GM12878 (cell line): ENCODE data around the gene INTS6. TPM values are rescaled to one million over a fixed set of nuclear protein-coding genes. Genes with fewer than 3 reads are reported as not detected.

Experiments used
- ATAC-seq: fragments of 200-7000 bp; cut with Tn5 transposase; 3 replicates; pipeline ENCODE4 v1.9.1; 2020; ENCODE audit warnings: mild to moderate bottlenecking, moderate library complexity
- BruUV-seq: library from RNA; stranded (reverse); fragments of 400-500 nt; replicated peaks from 2 replicates; lab custom pipeline; 2021; lab: Mats Ljungman, UMichigan
- CTCF ChIA-PET: fragments of 300-600 bp; sonication (Branson Sonifier 250); formaldehyde crosslinking; extraction: SDS; loops from one replicate; lab custom pipeline; 2021; ENCODE audit warnings: inconsistent platforms; lab: Yijun Ruan, JAX
- POLR2A ChIA-PET: fragments of 350-600 bp; formaldehyde crosslinking; extraction: SDS; loops from one replicate; lab custom pipeline; 2021; ENCODE audit warnings: inconsistent platforms; lab: Charles Lee
- RAD21 ChIA-PET: fragments of 300-600 bp; sonication (Branson Sonifier 250); formaldehyde crosslinking; loops from one replicate; lab custom pipeline; 2023; ENCODE audit warnings: antibody characterized with exemption; ENCODE audit not compliant: unreplicated experiment; lab: Charles Lee
- SMC1A ChIA-PET: fragments of 300-600 bp; sonication (Branson Sonifier 250); formaldehyde crosslinking; loops from one replicate; lab custom pipeline; 2023; ENCODE audit not compliant: unreplicated experiment, uncharacterized antibody; lab: Charles Lee
- DNase-seq: peaks from one replicate; pipeline ENCODE4 v3.0.0-alpha.2; 2011; ENCODE audit warnings: low read depth, low spot score
- FAIRE-seq: peaks from 3 replicates; lab custom pipeline; 2011; peaks lifted over from hg19 to GRCh38; lab: Jason Lieb, UNC
- H2AFZ ChIP-seq: 2 replicates; pipeline ENCODE4 v1.6.0; 2011; ENCODE audit warnings: low read depth, low read length, control low read depth; ENCODE audit not compliant: control insufficient read depth
- H3K27ac ChIP-seq: 2 replicates; pipeline ENCODE4 v1.5.1; 2011; ENCODE audit warnings: control low read depth; ENCODE audit not compliant: control insufficient read depth, insufficient read depth
- H3K27me3 ChIP-seq, 2 experiments: replicated peaks in 1 of 2; 2 replicates each; pipeline versions ENCODE4 v1.6.0 to v1.6.1; 2011; ENCODE audit warnings: low read length in 1 of 2; ENCODE audit not compliant: control insufficient read depth in 2 of 2, insufficient read depth in 2 of 2
- H3K36me3 ChIP-seq, 2 experiments: 2 replicates each; pipeline ENCODE4 v1.5.1; 2011; ENCODE audit warnings: low read length in 1 of 2; ENCODE audit not compliant: control insufficient read depth in 2 of 2, insufficient read depth in 2 of 2
- H3K4me1 ChIP-seq: 2 replicates; pipeline ENCODE4 v1.6.1; 2011; ENCODE audit warnings: mild to moderate bottlenecking, low read length, moderate library complexity, mixed read lengths; ENCODE audit not compliant: control insufficient read depth, insufficient read depth
- H3K4me2 ChIP-seq: 2 replicates; pipeline ENCODE4 v1.6.0; 2011; ENCODE audit warnings: control low read depth; ENCODE audit not compliant: control insufficient read depth, insufficient read depth
- H3K4me3 ChIP-seq: fragments of 200-600 bp; sonication (generic); 2 replicates; pipeline ENCODE4 v1.5.1; 2016
- H3K79me2 ChIP-seq: 2 replicates; pipeline ENCODE4 v1.6.0; 2011; ENCODE audit warnings: low read length; ENCODE audit not compliant: control insufficient read depth, insufficient read depth
- H3K9ac ChIP-seq: 2 replicates; pipeline ENCODE4 v1.8.0; 2011; ENCODE audit warnings: low read length, control low read depth, mixed read lengths; ENCODE audit not compliant: control insufficient read depth, insufficient read depth
- H3K9me3 ChIP-seq: replicated peaks from 3 replicates; pipeline ENCODE4 v1.5.1; 2011; ENCODE audit warnings: mild to moderate bottlenecking, low read length; ENCODE audit not compliant: control insufficient read depth, insufficient read depth
- H4K20me1 ChIP-seq: 2 replicates; pipeline ENCODE4 v1.6.0; 2011; ENCODE audit not compliant: control insufficient read depth, insufficient read depth
- CTCF ChIP-seq, 3 experiments: IDR thresholded peaks in 2 of 3; conservative IDR thresholded peaks in 1 of 3; 2 replicates each; pipeline ENCODE4 v1.5.1; 2011; ENCODE audit warnings: low read depth in 3 of 3, low read length in 3 of 3, mild to moderate bottlenecking in 3 of 3, control low read depth in 2 of 3, moderate library complexity in 2 of 3, inconsistent platforms in 1 of 3, mixed read lengths in 1 of 3; ENCODE audit not compliant: control insufficient read depth in 2 of 3, insufficient read depth in 1 of 3; ENCODE audit errors: extremely low read depth in 1 of 3
- FOXK2 ChIP-seq: fragments of 450-650 bp; IDR thresholded peaks from 2 replicates; pipeline ENCODE4 v1.6.1; 2017; ENCODE audit warnings: mild to moderate bottlenecking, moderate library complexity
- POLR2A ChIP-seq: IDR thresholded peaks from 2 replicates; pipeline ENCODE4 v1.6.1; 2011; ENCODE audit warnings: low read depth, mild to moderate bottlenecking, low read length
- STAT1 ChIP-seq: fragments of 450-650 bp; conservative IDR thresholded peaks from 2 replicates; pipeline ENCODE4 v1.6.1; 2014; ENCODE audit warnings: antibody characterized with exemption, mild to moderate bottlenecking
- SUZ12 ChIP-seq: fragments of 200-600 bp; sonication (generic); IDR thresholded peaks from one replicate; pipeline ENCODE4 v1.6.1; 2018; ENCODE audit warnings: antibody characterized with exemption, mild to moderate bottlenecking; ENCODE audit not compliant: unreplicated experiment
- whole genome bisulfite sequencing: methylation state at CpG from one replicate; pipeline ENCODE4 v1.1.6; 2016; ENCODE audit warnings: low lambda C conversion rate; ENCODE audit not compliant: insufficient replicate concordance, insufficient coverage; ENCODE audit errors: missing lambda C conversion rate; 5-methylcytosine and 5-hydroxymethylcytosine counted together
- in situ Hi-C: fragments of 300-500 bp; cut with MboI; formaldehyde crosslinking; loops from 9 replicates; pipeline ENCODE4 v1.14.3; 2018; ENCODE audit warnings: mixed read lengths
- intact Hi-C: fragments of 100-400 bp; cut with micrococcal nuclease; formaldehyde crosslinking; loops from one replicate; pipeline ENCODE4 v1.14.2; 2022; ENCODE audit not compliant: unreplicated experiment
- polyA plus RNA-seq, 11 experiments: library from polyadenylated mRNA; depleted of rRNA in 4 of 11; unstranded in 6 of 11; stranded (reverse) in 5 of 11; fragments of >200 nt; fragmentation: Nextera tagmentation in 4 of 11; fragmentation: Illumina TruSeq in 1 of 11; extraction: Ambion mirVana in 4 of 11; extraction: Trizol in 1 of 11; gene quantifications; 1 replicate in 1 of 11; 2 replicates in 10 of 11; pipeline versions ENCODE4 v1.2.1 to v1.2.3, GENCODE V29; 2011 to 2016; ENCODE audit warnings: inconsistent platforms in 2 of 11, missing spikeins in 2 of 11, low read depth in 1 of 11
- total RNA-seq, 4 experiments: library from RNA; depleted of rRNA in 3 of 4; stranded (reverse); fragments of >200 nt in 3 of 4; fragmentation: Illumina TruSeq in 1 of 4; extraction: Trizol in 1 of 4; gene quantifications; 2 replicates each; pipeline versions ENCODE4 v1.2.1 to v1.2.3, GENCODE V29; 2013 to 2021
- TF ChIP-seq, protein P1 (sequence below): fragments of 450-650 bp; IDR thresholded peaks from 2 replicates; pipeline ENCODE4 v1.6.1; 2017; ENCODE audit warnings: borderline replicate concordance
- TF ChIP-seq, protein P2 (sequence below): fragments of 450-650 bp; formaldehyde crosslinking; IDR thresholded peaks from 2 replicates; pipeline ENCODE4 v1.4.0; 2020; ENCODE audit warnings: mild to moderate bottlenecking, moderate library complexity
- TF ChIP-seq, protein P3 (sequence below): IDR thresholded peaks from 2 replicates; pipeline ENCODE4 v1.6.1; 2012; ENCODE audit warnings: low read length, inconsistent platforms
- TF ChIP-seq, protein P4 (sequence below): fragments of 450-650 bp; IDR thresholded peaks from 2 replicates; pipeline ENCODE4 v1.6.1; 2017; ENCODE audit warnings: mild to moderate bottlenecking, moderate library complexity

INTS6 gene
- total and polyA plus RNA-seq, 10 of the 15 experiments (the other 5 are each of a cell fraction or from before 2014, with no cell fraction given) = 7.2 to 57.7 (median 30.9) TPM

DNA sequence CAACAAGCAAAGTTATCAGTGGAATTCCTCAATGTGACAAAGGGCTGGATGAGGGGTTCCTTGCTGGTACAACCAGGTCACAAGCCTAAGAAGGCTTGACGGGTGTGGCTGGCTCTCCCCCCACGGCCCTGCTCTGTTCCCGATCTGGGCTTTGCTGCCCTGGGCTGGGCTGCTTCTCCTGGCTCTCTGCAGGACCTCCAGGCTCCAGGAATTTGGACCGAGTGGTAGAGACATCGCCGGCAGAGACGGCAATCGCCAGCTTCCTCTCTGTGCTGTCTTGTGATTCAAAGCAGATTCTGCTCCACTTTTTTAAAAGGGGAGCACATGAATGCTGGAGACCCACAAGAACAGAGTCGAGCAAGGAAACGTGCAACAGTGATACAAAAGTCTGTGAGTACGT, 113.5 kb downstream of the INTS6 start, which contains the start of gene SERPINE3:
TSS of gene SERPINE3 (plus strand) at position 338 of the 400 bp plus-strand sequence. CDS start 1,401 bp downstream, outside the sequence.
- Histone ChIP-seq H3K27ac (no peak within 1 kb of the TSS), H3K4me2 (no peak within 1 kb of the TSS), H3K36me3 (no peaks in the 10 kb centered on the region), H3K79me2 (no peaks in the 10 kb centered on the region), H3K9me3 (no peaks in the 10 kb centered on the region), H3K4me3 (no peak within 1 kb of the TSS), H3K4me1 (no peaks in the 10 kb centered on the region), H3K9ac (no peak within 1 kb of the TSS), H3K27me3 (no peaks in the 10 kb centered on the region), H2AFZ (no peak within 1 kb of the TSS), H4K20me1 (no peaks in the 10 kb centered on the region)
- SMC1A ChIA-PET = no interaction called here
- BruUV-seq = no TSS peak
- no peak for ATAC-seq
- CTCF ChIA-PET = no interaction called here
- no peak for DNase-seq
- intact Hi-C loops = no loop called here
- FAIRE-seq = no peak
- 54% methylated on average over 11 of the region's 11 CpGs for WGBS
- RAD21 ChIA-PET = no interaction called here
- POLR2A ChIA-PET = no interaction called here
- in situ Hi-C loops = no loop called here
- no peak for TF ChIP-seq FOXK2
- TF ChIP-seq, protein P1, sequence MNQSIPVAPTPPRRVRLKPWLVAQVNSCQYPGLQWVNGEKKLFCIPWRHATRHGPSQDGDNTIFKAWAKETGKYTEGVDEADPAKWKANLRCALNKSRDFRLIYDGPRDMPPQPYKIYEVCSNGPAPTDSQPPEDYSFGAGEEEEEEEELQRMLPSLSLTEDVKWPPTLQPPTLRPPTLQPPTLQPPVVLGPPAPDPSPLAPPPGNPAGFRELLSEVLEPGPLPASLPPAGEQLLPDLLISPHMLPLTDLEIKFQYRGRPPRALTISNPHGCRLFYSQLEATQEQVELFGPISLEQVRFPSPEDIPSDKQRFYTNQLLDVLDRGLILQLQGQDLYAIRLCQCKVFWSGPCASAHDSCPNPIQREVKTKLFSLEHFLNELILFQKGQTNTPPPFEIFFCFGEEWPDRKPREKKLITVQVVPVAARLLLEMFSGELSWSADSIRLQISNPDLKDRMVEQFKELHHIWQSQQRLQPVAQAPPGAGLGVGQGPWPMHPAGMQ = no peak
- TF ChIP-seq CTCF (IDR thresholded peaks at IDR 0.05 in 2 of 3, conservative IDR thresholded peaks at IDR 0.05 in 1 of 3; ENCODE audit: control insufficient read depth in 2 of 3, extremely low read depth in 1 of 3, insufficient read depth in 1 of 3, low read depth in 3 of 3, low read length in 3 of 3) = no peak
- TF ChIP-seq, protein P2, sequence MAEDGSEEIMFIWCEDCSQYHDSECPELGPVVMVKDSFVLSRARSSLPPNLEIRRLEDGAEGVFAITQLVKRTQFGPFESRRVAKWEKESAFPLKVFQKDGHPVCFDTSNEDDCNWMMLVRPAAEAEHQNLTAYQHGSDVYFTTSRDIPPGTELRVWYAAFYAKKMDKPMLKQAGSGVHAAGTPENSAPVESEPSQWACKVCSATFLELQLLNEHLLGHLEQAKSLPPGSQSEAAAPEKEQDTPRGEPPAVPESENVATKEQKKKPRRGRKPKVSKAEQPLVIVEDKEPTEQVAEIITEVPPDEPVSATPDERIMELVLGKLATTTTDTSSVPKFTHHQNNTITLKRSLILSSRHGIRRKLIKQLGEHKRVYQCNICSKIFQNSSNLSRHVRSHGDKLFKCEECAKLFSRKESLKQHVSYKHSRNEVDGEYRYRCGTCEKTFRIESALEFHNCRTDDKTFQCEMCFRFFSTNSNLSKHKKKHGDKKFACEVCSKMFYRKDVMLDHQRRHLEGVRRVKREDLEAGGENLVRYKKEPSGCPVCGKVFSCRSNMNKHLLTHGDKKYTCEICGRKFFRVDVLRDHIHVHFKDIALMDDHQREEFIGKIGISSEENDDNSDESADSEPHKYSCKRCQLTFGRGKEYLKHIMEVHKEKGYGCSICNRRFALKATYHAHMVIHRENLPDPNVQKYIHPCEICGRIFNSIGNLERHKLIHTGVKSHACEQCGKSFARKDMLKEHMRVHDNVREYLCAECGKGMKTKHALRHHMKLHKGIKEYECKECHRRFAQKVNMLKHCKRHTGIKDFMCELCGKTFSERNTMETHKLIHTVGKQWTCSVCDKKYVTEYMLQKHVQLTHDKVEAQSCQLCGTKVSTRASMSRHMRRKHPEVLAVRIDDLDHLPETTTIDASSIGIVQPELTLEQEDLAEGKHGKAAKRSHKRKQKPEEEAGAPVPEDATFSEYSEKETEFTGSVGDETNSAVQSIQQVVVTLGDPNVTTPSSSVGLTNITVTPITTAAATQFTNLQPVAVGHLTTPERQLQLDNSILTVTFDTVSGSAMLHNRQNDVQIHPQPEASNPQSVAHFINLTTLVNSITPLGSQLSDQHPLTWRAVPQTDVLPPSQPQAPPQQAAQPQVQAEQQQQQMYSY = no peak
- TF ChIP-seq, protein P3, sequence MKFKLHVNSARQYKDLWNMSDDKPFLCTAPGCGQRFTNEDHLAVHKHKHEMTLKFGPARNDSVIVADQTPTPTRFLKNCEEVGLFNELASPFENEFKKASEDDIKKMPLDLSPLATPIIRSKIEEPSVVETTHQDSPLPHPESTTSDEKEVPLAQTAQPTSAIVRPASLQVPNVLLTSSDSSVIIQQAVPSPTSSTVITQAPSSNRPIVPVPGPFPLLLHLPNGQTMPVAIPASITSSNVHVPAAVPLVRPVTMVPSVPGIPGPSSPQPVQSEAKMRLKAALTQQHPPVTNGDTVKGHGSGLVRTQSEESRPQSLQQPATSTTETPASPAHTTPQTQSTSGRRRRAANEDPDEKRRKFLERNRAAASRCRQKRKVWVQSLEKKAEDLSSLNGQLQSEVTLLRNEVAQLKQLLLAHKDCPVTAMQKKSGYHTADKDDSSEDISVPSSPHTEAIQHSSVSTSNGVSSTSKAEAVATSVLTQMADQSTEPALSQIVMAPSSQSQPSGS = no peak
- TF ChIP-seq STAT1 = no peak
- no peak for TF ChIP-seq SUZ12
- no peak for TF ChIP-seq POLR2A
- TF ChIP-seq, protein P4, sequence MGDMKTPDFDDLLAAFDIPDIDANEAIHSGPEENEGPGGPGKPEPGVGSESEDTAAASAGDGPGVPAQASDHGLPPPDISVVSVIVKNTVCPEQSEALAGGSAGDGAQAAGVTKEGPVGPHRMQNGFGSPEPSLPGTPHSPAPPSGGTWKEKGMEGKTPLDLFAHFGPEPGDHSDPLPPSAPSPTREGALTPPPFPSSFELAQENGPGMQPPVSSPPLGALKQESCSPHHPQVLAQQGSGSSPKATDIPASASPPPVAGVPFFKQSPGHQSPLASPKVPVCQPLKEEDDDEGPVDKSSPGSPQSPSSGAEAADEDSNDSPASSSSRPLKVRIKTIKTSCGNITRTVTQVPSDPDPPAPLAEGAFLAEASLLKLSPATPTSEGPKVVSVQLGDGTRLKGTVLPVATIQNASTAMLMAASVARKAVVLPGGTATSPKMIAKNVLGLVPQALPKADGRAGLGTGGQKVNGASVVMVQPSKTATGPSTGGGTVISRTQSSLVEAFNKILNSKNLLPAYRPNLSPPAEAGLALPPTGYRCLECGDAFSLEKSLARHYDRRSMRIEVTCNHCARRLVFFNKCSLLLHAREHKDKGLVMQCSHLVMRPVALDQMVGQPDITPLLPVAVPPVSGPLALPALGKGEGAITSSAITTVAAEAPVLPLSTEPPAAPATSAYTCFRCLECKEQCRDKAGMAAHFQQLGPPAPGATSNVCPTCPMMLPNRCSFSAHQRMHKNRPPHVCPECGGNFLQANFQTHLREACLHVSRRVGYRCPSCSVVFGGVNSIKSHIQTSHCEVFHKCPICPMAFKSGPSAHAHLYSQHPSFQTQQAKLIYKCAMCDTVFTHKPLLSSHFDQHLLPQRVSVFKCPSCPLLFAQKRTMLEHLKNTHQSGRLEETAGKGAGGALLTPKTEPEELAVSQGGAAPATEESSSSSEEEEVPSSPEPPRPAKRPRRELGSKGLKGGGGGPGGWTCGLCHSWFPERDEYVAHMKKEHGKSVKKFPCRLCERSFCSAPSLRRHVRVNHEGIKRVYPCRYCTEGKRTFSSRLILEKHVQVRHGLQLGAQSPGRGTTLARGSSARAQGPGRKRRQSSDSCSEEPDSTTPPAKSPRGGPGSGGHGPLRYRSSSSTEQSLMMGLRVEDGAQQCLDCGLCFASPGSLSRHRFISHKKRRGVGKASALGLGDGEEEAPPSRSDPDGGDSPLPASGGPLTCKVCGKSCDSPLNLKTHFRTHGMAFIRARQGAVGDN = no peak
